HG03045 (cell line): ENCODE data around the gene CCNC.

Experiments
- ATAC-seq: cut with Tn5 transposase; IDR thresholded peaks from one replicate; pipeline ENCODE4 v1.9.1; 2021; ENCODE audit warnings: mild to moderate bottlenecking, moderate library complexity; ENCODE audit not compliant: unreplicated experiment

Gene CCNC

GRCh38 chr6:99568103-99568933 is at the start of gene CCNC:
Gene CCNC, minus strand, starts transcription at chr6:99568660. Its CDS starts 133 bp downstream, at chr6:99568527.
- peak; percentile 99 for ATAC-seq

- no peak for ATAC-seq
Measured at GRCh38 chr6:99617131-99617530, 48.7 kb upstream of the CCNC start.

- peak; percentile 6 for ATAC-seq
Measured at GRCh38 chr6:99614430-99615186, 46.1 kb upstream of the CCNC start.

GRCh38 chr6:99613705-99614429 is 45.4 kb upstream of the CCNC start:
- peak; percentile 62 for ATAC-seq

- peak; percentile 62 for ATAC-seq
Measured at GRCh38 chr6:99613409-99613704, 44.9 kb upstream of the CCNC start.

- ATAC-seq, result peak; percentile 14
Measured at GRCh38 chr6:99612551-99613408, 44.3 kb upstream of the CCNC start.

GRCh38 chr6:99611148-99611547 is 42.7 kb upstream of the CCNC start:
- peak; percentile 57 for ATAC-seq

GRCh38 chr6:99609905-99610489 is 41.5 kb upstream of the CCNC start:
- no peak for ATAC-seq

- ATAC-seq, result no peak
Measured at GRCh38 chr6:99608886-99609482, 40.5 kb upstream of the CCNC start.

GRCh38 chr6:99608059-99608885 is 39.8 kb upstream of the CCNC start:
- ATAC-seq, result no peak

GRCh38 chr6:99607416-99608036 is 39.1 kb upstream of the CCNC start:
- no peak for ATAC-seq

- no peak for ATAC-seq
Measured at GRCh38 chr6:99606656-99607415, 38.4 kb upstream of the CCNC start, which contains the start of gene PRDM13. Gene PRDM13, plus strand, starts transcription at chr6:99606833. Its CDS starts 202 bp downstream, at chr6:99607035.

GRCh38 chr6:99605911-99606655 is 37.6 kb upstream of the CCNC start:
- no peak for ATAC-seq

GRCh38 chr6:99605074-99605734 is 36.7 kb upstream of the CCNC start:
- ATAC-seq, result no peak

GRCh38 chr6:99604166-99605073 is 36.0 kb upstream of the CCNC start:
- no peak for ATAC-seq
